Ovary (tissue), 9 donors: ENCODE measurements around the gene HMGN2. TPM values are rescaled to one million over a fixed set of nuclear protein-coding genes. Genes with fewer than 3 reads are reported as not detected.

Source experiments
- DNase-seq, 5 donors: peaks; one replicate each; pipeline ENCODE4 v3.0.0-alpha.2; 2019 to 2020
- H3K27ac ChIP-seq, 2 donors: fragments of 200-600 bp; one replicate each; pipeline versions ENCODE4 v1.5.1 to v1.8.0; 2019 to 2022
- H3K27me3 ChIP-seq: fragments of 200-600 bp; one replicate; pipeline ENCODE4 v1.8.0; 2022
- H3K36me3 ChIP-seq: fragments of 200-600 bp; sonication (generic); one replicate; pipeline ENCODE4 v1.5.1; 2019
- H3K4me1 ChIP-seq: one replicate; pipeline ENCODE4 v1.8.1; 2013; ENCODE audit warnings: mild to moderate bottlenecking, moderate library complexity; ENCODE audit not compliant: insufficient read depth
- H3K4me3 ChIP-seq: fragments of 200-600 bp; sonication (generic); one replicate; pipeline ENCODE4 v1.5.1; 2017
- H3K9me3 ChIP-seq, 2 donors: fragments of 200-600 bp in 1 of 2; sonication (generic) in 1 of 2; one replicate each; pipeline versions ENCODE4 v1.5.1 to v1.8.1; 2013 to 2019; ENCODE audit warnings: mild to moderate bottlenecking in 1 of 2, moderate library complexity in 1 of 2
- EP300 ChIP-seq: sonication (generic); formaldehyde crosslinking; IDR thresholded peaks from one replicate; pipeline ENCODE4 v1.6.1; 2017; ENCODE audit warnings: antibody characterized with exemption
- POLR2A ChIP-seq: fragments of 450-650 bp; IDR thresholded peaks from one replicate; pipeline ENCODE4 v1.6.1; 2017; ENCODE audit warnings: antibody characterized with exemption, mild to moderate bottlenecking, moderate library complexity
- WGBS, 3 donors: extraction: QIAGEN DNeasy Blood & Tissue Kit in 1 of 3; methylation state at CpG; one replicate each; pipeline versions ENCODE4 v1.1.5 to v1.1.7; 2013 to 2017; 5-methylcytosine and 5-hydroxymethylcytosine counted together
- intact Hi-C, 4 donors: fragments of 100-400 bp; cut with DNase I; formaldehyde crosslinking; loops; one replicate each; pipeline versions ENCODE4 v1.11.0 to v1.15.1; 2022 to 2023
- polyA plus RNA-seq, 2 donors: library from polyadenylated mRNA; stranded (reverse); fragments of 200-250 nt in 1 of 2; fragments of 350-450 nt in 1 of 2; fragmentation: Illumina TruSeq in 1 of 2; extraction: RNeasy Lipid Tissue Mini Kit (QIAGEN cat#74804) in 1 of 2; gene quantifications; one replicate each; pipeline ENCODE4 v1.2.3, GENCODE V29; 2013 to 2014
- total RNA-seq, 7 donors: library from RNA; depleted of rRNA in 2 of 7; stranded (reverse); fragments of >200 nt in 2 of 7; fragmentation: NEBNext Ultra II Directional in 3 of 7; extraction: Animal tissue kit (Norgen Biotek cat#: 25700) in 3 of 7; gene quantifications; one replicate each; pipeline versions ENCODE4 v1.1.0 to v1.2.4, GENCODE V29; 2016 to 2023
- TF ChIP-seq, protein P1 (sequence below), 3 donors: fragments of 450-650 bp in 2 of 3; fragments of 200-600 bp in 1 of 3; IDR thresholded peaks; one replicate each; pipeline versions ENCODE4 v1.5.1 to v1.8.0; 2016 to 2022; ENCODE audit warnings: antibody characterized with exemption in 3 of 3, mild to moderate bottlenecking in 1 of 3
- donor health status: DM: no; HTN: no; CAD: no; lungs with moderate emphysema.
- donor health status: DM: no; HTN: no; CAD: no.
- donor health status: Bipolar disorder and iron deficiency.
- donor health status: DM: yes; HTN: yes; CAD: no.
- donor health status: DM: no; HTN: no; CAD: no.
- donor health status: DM: yes; HTN: yes; CAD: no.

Gene HMGN2
- total and polyA plus RNA-seq, 9 donors: 199 to 609 (median 467) TPM

DNA sequence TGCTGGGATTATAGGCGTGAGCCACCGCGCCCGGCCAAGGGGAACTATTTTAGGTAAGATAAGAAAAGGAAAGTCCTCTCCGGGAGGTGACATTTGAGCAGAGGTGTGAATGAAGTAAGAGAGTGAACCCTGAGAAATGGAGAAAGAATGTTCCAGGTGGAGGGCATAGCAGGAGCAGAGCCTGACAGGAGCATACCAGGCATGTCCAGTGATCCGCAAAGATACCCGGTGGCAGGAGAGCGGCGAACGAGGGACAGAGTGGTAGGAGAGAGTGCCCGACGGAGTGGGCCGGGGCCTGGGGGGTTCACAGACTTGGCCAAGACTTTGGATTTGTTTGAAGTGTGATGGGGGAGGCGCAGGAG is 49.4 kb downstream of the HMGN2 start:
- 56 to 65% (median 62%) methylated on average over 14 of the region's 14 CpGs for WGBS, 3 donors
- no peaks in the 10 kb centered on the region for H3K36me3 ChIP-seq
- no peaks in the 10 kb centered on the region for H3K4me1 ChIP-seq
- H3K4me3 ChIP-seq: no peak overlapping the region
- no peaks in the 10 kb centered on the region for H3K27me3 ChIP-seq
- no peaks in the 10 kb centered on the region for H3K9me3 ChIP-seq
- no peak for TF ChIP-seq EP300
- TF ChIP-seq POLR2A: no peak
- TF ChIP-seq, protein P1, sequence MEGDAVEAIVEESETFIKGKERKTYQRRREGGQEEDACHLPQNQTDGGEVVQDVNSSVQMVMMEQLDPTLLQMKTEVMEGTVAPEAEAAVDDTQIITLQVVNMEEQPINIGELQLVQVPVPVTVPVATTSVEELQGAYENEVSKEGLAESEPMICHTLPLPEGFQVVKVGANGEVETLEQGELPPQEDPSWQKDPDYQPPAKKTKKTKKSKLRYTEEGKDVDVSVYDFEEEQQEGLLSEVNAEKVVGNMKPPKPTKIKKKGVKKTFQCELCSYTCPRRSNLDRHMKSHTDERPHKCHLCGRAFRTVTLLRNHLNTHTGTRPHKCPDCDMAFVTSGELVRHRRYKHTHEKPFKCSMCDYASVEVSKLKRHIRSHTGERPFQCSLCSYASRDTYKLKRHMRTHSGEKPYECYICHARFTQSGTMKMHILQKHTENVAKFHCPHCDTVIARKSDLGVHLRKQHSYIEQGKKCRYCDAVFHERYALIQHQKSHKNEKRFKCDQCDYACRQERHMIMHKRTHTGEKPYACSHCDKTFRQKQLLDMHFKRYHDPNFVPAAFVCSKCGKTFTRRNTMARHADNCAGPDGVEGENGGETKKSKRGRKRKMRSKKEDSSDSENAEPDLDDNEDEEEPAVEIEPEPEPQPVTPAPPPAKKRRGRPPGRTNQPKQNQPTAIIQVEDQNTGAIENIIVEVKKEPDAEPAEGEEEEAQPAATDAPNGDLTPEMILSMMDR (IDR thresholded peaks at IDR 0.05): no peak
- H3K27ac ChIP-seq: no peak overlapping the region
- no peak for DNase-seq
- intact Hi-C loops: no loop called here

DNA sequence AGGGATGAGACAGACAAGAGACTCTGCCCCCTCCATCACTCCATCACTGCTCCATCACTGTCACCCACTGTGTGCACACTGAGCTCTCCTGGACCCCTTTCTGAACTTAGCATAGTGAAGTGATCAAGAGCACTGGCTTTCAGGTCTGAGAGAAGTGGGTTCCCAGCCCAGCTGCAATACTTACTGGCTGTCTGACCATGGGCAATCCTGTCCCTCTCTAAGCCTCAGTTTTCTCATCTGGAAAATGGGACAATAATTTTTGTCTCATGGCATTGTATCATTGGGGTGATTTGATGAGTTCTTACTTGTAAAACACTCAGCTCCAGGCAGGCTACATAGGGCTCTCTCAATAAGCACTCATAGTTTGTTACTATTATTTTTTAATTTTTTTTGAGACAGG is 49.8 kb downstream of the HMGN2 start:
- H3K27me3 ChIP-seq: no peaks in the 10 kb centered on the region
- no peak for TF ChIP-seq EP300
- no peak for TF ChIP-seq POLR2A
- TF ChIP-seq, protein P1 (IDR thresholded peaks at IDR 0.05): no peak
- H3K4me3 ChIP-seq: no peak overlapping the region
- no peaks in the 10 kb centered on the region for H3K4me1 ChIP-seq
- no peak overlapping the region for H3K27ac ChIP-seq
- no peaks in the 10 kb centered on the region for H3K9me3 ChIP-seq
- H3K36me3 ChIP-seq: no peaks in the 10 kb centered on the region
- DNase-seq: no peak
- intact Hi-C loops: no loop called here

DNA sequence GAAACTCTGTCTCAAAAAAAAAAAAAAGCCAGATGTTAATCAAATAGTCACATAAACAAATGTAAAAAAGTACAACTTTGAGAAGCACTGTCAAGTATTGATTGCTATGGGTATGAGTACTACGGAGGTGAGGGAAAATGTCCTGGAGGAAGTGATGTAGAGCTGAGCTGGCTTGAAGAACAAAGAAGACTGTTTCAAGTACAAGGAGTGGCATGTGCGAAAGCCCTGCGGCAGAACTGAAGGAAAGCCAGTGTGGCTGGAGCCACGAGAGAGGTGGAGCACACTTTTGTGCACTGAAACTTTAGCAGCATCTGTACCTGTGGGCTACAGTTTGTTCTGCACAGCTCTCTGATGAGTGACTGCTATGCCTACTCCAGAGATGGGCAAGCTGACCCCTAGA is 51.9 kb downstream of the HMGN2 start:
- Histone ChIP-seq H3K9me3 (no peaks in the 10 kb centered on the region), H3K27me3 (no peaks in the 10 kb centered on the region), H3K36me3 (no peaks in the 10 kb centered on the region), H3K4me1 (no peaks in the 10 kb centered on the region), H3K4me3 (no peak overlapping the region), H3K27ac (no peak overlapping the region)
- TF ChIP-seq POLR2A: no peak
- no peak for TF ChIP-seq EP300
- TF ChIP-seq, protein P1 (IDR thresholded peaks at IDR 0.05): no peak
- intact Hi-C loops: no loop called here
- no peak for DNase-seq
- 72 to 77% (median 73%) methylated on average over 4 of the region's 4 CpGs for WGBS, 3 donors

Other genes starting within 250 kb of the HMGN2 start
- 1 to 10 TPM; 2.3 to 8.4 (median 4.0) TPM for gene CEP85, start 238.2 kb upstream of the HMGN2 start, total RNA-seq
- 1 to 10 TPM; 2.0 to 4.4 TPM for gene CEP85, start 238.2 kb upstream of the HMGN2 start, polyA plus RNA-seq
- gene SH3BGRL3, start 192.4 kb upstream of the HMGN2 start, total RNA-seq: 100 to 1,000 TPM in 1 of 7 donors, 10 to 100 TPM in 6; 18.6 to 117 (median 58.3) TPM
- gene SH3BGRL3, start 192.4 kb upstream of the HMGN2 start, polyA plus RNA-seq: 100 to 1,000 TPM in 1 of 2 donors, 10 to 100 TPM in 1; 57.8 to 242 TPM
- 10 to 100 TPM; 17.3 to 37.0 (median 28.8) TPM for gene UBXN11, start 165.8 kb upstream of the HMGN2 start, total RNA-seq
- gene UBXN11, start 165.8 kb upstream of the HMGN2 start, polyA plus RNA-seq: 10 to 100 TPM in 1 of 2 donors, 1 to 10 TPM in 1; 3.6 to 25.1 TPM
- gene CD52, start 154.5 kb upstream of the HMGN2 start, total RNA-seq: 1 to 10 TPM in 6 of 7 donors, not detected in 1; 1.3 to 6.2 (median 2.9) TPM
- gene CD52, start 154.5 kb upstream of the HMGN2 start, polyA plus RNA-seq: 10 to 100 TPM in 1 of 2 donors, 1 to 10 TPM in 1; 7.1 to 45.5 TPM
- gene CRYBG2, start 118.3 kb upstream of the HMGN2 start, total RNA-seq: 1 to 10 TPM in 1 of 7 donors, under 1 TPM in 1, not detected in 5; 0.23 to 2.3 TPM
- under 1 TPM in 1 of 2 donors, not detected in 1; 0.11 TPM for gene CRYBG2, start 118.3 kb upstream of the HMGN2 start, polyA plus RNA-seq
- gene ZNF683, start 99.7 kb upstream of the HMGN2 start, total RNA-seq: under 1 TPM in 3 of 7 donors, not detected in 4; 0.28 to 0.50 (median 0.41) TPM
- gene ZNF683, start 99.7 kb upstream of the HMGN2 start, polyA plus RNA-seq: under 1 TPM in 1 of 2 donors, not detected in 1; 0.15 TPM
- 1 to 10 TPM in 1 of 7 donors, not detected in 6; 1.3 TPM for gene LIN28A, start 61.6 kb upstream of the HMGN2 start, total RNA-seq
- not detected for gene LIN28A, start 61.6 kb upstream of the HMGN2 start, polyA plus RNA-seq
- 10 to 100 TPM; 20.0 to 46.2 (median 27.3) TPM for gene DHDDS, start 40.1 kb upstream of the HMGN2 start, total RNA-seq
- gene DHDDS, start 40.1 kb upstream of the HMGN2 start, polyA plus RNA-seq: 10 to 100 TPM; 13.0 to 37.8 TPM
- 10 to 100 TPM in 1 of 7 donors, 1 to 10 TPM in 6; 3.2 to 18.8 (median 5.2) TPM for gene RPS6KA1, start 57.3 kb downstream of the HMGN2 start, total RNA-seq
- 10 to 100 TPM in 1 of 2 donors, 1 to 10 TPM in 1; 2.2 to 11.2 TPM for gene RPS6KA1, start 57.3 kb downstream of the HMGN2 start, polyA plus RNA-seq
- gene ARID1A, start 223.6 kb downstream of the HMGN2 start, total RNA-seq: 100 to 1,000 TPM in 1 of 7 donors, 10 to 100 TPM in 6; 28.5 to 102 (median 77.5) TPM
- gene ARID1A, start 223.6 kb downstream of the HMGN2 start, polyA plus RNA-seq: 10 to 100 TPM; 27.6 to 40.1 TPM